Stimulated activated CD8-positive, alpha-beta memory T cell treated with anti-CD3 and anti-CD28 coated beads, Interleukin-15, amount 100 ng/mL, for 48 hours (primary cell): ENCODE data around the gene AKAP9.
"Not testable (repeated sequence)": the region's sequence is repeated elsewhere in the genome, so short reads cannot be mapped to it uniquely, and the experiment has no call there.

Experiments
- DNase-seq, 2 donors: peaks; one replicate each; pipeline ENCODE4 v3.0.0-alpha.2; 2020; ENCODE audit warnings: low read depth in 2 of 2

The AKAP9 gene

GRCh38 chr7:92133737-92134270 lies 193.1 kb downstream of the AKAP9 start:
- peak; percentile 43 to 45 for DNase-seq

- peak; percentile 82 to 83 for DNase-seq
Measured at GRCh38 chr7:92134271-92135051, 193.8 kb downstream of the AKAP9 start, which contains the start of gene CYP51A1. Gene CYP51A1 (minus strand): TSS chr7:92134477. CDS start chr7:92134364, 113 bp downstream.

GRCh38 chr7:92135052-92135889 lies 194.6 kb downstream of the AKAP9 start:
- DNase-seq, result peak in 1 of 2 donors; percentile 0

GRCh38 chr7:92137557-92137956 lies 196.9 kb downstream of the AKAP9 start:
- no peak for DNase-seq

GRCh38 chr7:92141161-92141560 lies 200.5 kb downstream of the AKAP9 start:
- DNase-seq, result no peak

GRCh38 chr7:92142791-92143190 lies 202.1 kb downstream of the AKAP9 start:
- not testable (repeated sequence) for DNase-seq

- not testable (repeated sequence) for DNase-seq
Measured at GRCh38 chr7:92143192-92143880, 202.7 kb downstream of the AKAP9 start.

- DNase-seq, result no peak
Measured at GRCh38 chr7:92149736-92150239, 209.1 kb downstream of the AKAP9 start.

- no peak for DNase-seq
Measured at GRCh38 chr7:92150450-92151017, 209.9 kb downstream of the AKAP9 start.

- DNase-seq, result no peak
Measured at GRCh38 chr7:92155108-92155739, 214.6 kb downstream of the AKAP9 start.

GRCh38 chr7:92156990-92157389 lies 216.3 kb downstream of the AKAP9 start:
- no peak for DNase-seq

- DNase-seq, result no peak
Measured at GRCh38 chr7:92158660-92159575, 218.3 kb downstream of the AKAP9 start.
